GM21723 (cell line): ENCODE data around the gene DCAF4.
"Not testable (repeated sequence)": the region's sequence is repeated elsewhere in the genome, so short reads cannot be mapped to it uniquely, and the experiment has no call there.

ENCODE experiments used
- ATAC-seq: cut with Tn5 transposase; IDR thresholded peaks from one replicate; pipeline ENCODE4 v1.9.1; 2021; ENCODE audit warnings: mild to moderate bottlenecking, moderate library complexity; ENCODE audit not compliant: unreplicated experiment

DCAF4 gene

GRCh38 chr14:72966038-72966437 is 39.8 kb downstream of the DCAF4 start:
- no peak for ATAC-seq

- no peak for ATAC-seq
Observed at GRCh38 chr14:72968316-72968715, 42.1 kb downstream of the DCAF4 start.

- ATAC-seq = no peak
Observed at GRCh38 chr14:72970058-72970630, 43.9 kb downstream of the DCAF4 start.

GRCh38 chr14:72970824-72971434 is 44.7 kb downstream of the DCAF4 start:
- ATAC-seq = no peak

GRCh38 chr14:72974661-72975060 is 48.4 kb downstream of the DCAF4 start:
- no peak for ATAC-seq

GRCh38 chr14:72975770-72976169 is 49.5 kb downstream of the DCAF4 start:
- no peak for ATAC-seq

GRCh38 chr14:72978856-72979255 is 52.6 kb downstream of the DCAF4 start:
- ATAC-seq = no peak

- no peak for ATAC-seq
Observed at GRCh38 chr14:72980863-72981262, 54.6 kb downstream of the DCAF4 start.

GRCh38 chr14:72982146-72982708 is 56.0 kb downstream of the DCAF4 start:
- ATAC-seq = no peak

- ATAC-seq = no peak
Observed at GRCh38 chr14:72986214-72986613, 60.0 kb downstream of the DCAF4 start.

GRCh38 chr14:72986857-72987256 is 60.6 kb downstream of the DCAF4 start:
- no peak for ATAC-seq

- no peak for ATAC-seq
Observed at GRCh38 chr14:72990171-72990570, 63.9 kb downstream of the DCAF4 start.

GRCh38 chr14:72996916-72997315 is 70.7 kb downstream of the DCAF4 start:
- ATAC-seq = no peak

GRCh38 chr14:72998252-72998903 is 72.1 kb downstream of the DCAF4 start:
- no peak for ATAC-seq

GRCh38 chr14:72999316-72999715 is 73.1 kb downstream of the DCAF4 start:
- ATAC-seq = no peak

- no peak for ATAC-seq
Observed at GRCh38 chr14:73000073-73000472, 73.8 kb downstream of the DCAF4 start.

GRCh38 chr14:73003681-73004080 is 77.4 kb downstream of the DCAF4 start:
- no peak for ATAC-seq

GRCh38 chr14:73004641-73005040 is 78.4 kb downstream of the DCAF4 start:
- not testable (repeated sequence) for ATAC-seq

- no peak for ATAC-seq
Observed at GRCh38 chr14:73007835-73008234, 81.6 kb downstream of the DCAF4 start.

GRCh38 chr14:73008501-73008900 is 82.2 kb downstream of the DCAF4 start:
- no peak for ATAC-seq
